Measurements from ENCODE around the gene GGA3.
"Not testable (repeated sequence)": the region's sequence is repeated elsewhere in the genome, so short reads cannot be mapped to it uniquely, and the experiment has no call there.

The GGA3 gene

DNA sequence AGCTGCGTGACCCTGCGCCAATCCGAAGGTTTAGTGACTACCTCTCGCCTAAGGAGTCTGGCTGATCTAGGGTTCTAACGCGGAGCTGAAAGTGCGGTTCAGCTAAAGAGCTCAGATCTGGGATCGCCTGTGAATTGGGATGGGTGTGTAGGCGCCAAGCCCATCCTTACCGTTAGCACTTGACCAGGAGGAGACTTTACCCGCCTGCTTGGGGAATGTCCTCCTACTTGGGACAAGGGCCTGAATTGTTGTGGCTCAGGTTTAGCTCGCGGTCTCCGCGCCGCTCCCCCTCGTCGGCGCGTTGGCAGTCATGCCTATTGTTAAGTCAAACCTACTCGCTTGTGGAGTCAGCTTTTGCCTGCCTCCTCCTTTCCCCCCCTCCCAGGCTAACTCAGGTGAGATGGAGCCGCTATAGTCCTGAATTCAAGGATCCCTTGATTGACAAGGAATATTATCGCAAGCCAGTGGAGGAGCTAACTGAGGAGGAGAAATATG lies 753 bp upstream of the GGA3 start:
- Histone ChIP-seq H3K4me1 (ENCODE audit: low read length) (peaks cover 15% of the 10 kb centered on the region), H3K36me3 (replicated peaks; ENCODE audit: insufficient read depth, low read length) (no peaks in the 10 kb centered on the region), H3K9me2 (replicated peaks; ENCODE audit: insufficient read depth, low read length) (no peaks in the 10 kb centered on the region), H3K4me3 (ENCODE audit: low read length) (peak overlapping the region; percentile 92), H3K9ac (ENCODE audit: low read length) (peak overlapping the region; percentile 96), H3K4me2 (ENCODE audit: low read depth, low read length) (peak overlapping the region; percentile 93), H2AFZ (ENCODE audit: low read length) (peak overlapping the region; percentile 85), H3K27ac (ENCODE audit: low read length) (peak overlapping the region; percentile 91; the same call in 1 of the 2 replicates), H3K9me3 (replicated peaks; ENCODE audit: insufficient read depth, low read length) (no peaks in the 10 kb centered on the region), H3K79me2 (ENCODE audit: low read length) (peaks cover 59% of the 10 kb centered on the region), H3K27me3 (replicated peaks; ENCODE audit: insufficient read depth, low read length) (no peaks in the 10 kb centered on the region), H4K20me1 (ENCODE audit: insufficient read depth, low read length) (no peaks in the 10 kb centered on the region), H3F3A (ENCODE audit: insufficient read depth, low read length) (no peaks in the 10 kb centered on the region)
- no peak for TF ChIP-seq EZH2 (optimal IDR thresholded peaks at IDR 0.05; ENCODE audit: low read depth, low read length)
- no peak for TF ChIP-seq EZH2phosphoT487 (IDR thresholded peaks at IDR 0.05; ENCODE audit: low read length)
- TF ChIP-seq, protein P1, sequence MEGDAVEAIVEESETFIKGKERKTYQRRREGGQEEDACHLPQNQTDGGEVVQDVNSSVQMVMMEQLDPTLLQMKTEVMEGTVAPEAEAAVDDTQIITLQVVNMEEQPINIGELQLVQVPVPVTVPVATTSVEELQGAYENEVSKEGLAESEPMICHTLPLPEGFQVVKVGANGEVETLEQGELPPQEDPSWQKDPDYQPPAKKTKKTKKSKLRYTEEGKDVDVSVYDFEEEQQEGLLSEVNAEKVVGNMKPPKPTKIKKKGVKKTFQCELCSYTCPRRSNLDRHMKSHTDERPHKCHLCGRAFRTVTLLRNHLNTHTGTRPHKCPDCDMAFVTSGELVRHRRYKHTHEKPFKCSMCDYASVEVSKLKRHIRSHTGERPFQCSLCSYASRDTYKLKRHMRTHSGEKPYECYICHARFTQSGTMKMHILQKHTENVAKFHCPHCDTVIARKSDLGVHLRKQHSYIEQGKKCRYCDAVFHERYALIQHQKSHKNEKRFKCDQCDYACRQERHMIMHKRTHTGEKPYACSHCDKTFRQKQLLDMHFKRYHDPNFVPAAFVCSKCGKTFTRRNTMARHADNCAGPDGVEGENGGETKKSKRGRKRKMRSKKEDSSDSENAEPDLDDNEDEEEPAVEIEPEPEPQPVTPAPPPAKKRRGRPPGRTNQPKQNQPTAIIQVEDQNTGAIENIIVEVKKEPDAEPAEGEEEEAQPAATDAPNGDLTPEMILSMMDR (IDR thresholded peaks at IDR 0.05; ENCODE audit: low read length): no peak
- DNase-seq: no peak

- H3K27me3 ChIP-seq (replicated peaks; ENCODE audit: insufficient read depth, low read length): no peaks in the 10 kb centered on the region
- TF ChIP-seq, protein P1 (IDR thresholded peaks at IDR 0.05; ENCODE audit: low read length): peak; percentile 17
- TF ChIP-seq EZH2 (optimal IDR thresholded peaks at IDR 0.05; ENCODE audit: low read depth, low read length) (no peak), EZH2phosphoT487 (IDR thresholded peaks at IDR 0.05; ENCODE audit: low read length) (no peak)
- no peaks in the 10 kb centered on the region for H3F3A ChIP-seq (ENCODE audit: insufficient read depth, low read length)
- H3K9me2 ChIP-seq (replicated peaks; ENCODE audit: insufficient read depth, low read length): no peaks in the 10 kb centered on the region
- H2AFZ ChIP-seq (ENCODE audit: low read length): peak overlapping the region; percentile 85
- H3K27ac ChIP-seq (ENCODE audit: low read length): peak overlapping the region; percentile 91; the same call in 1 of the 2 replicates
- no peaks in the 10 kb centered on the region for H4K20me1 ChIP-seq (ENCODE audit: insufficient read depth, low read length)
- no peaks in the 10 kb centered on the region for H3K9me3 ChIP-seq (replicated peaks; ENCODE audit: insufficient read depth, low read length)
- H3K36me3 ChIP-seq (replicated peaks; ENCODE audit: insufficient read depth, low read length): no peaks in the 10 kb centered on the region
- peaks cover 62% of the 10 kb centered on the region for H3K79me2 ChIP-seq (ENCODE audit: low read length)
- H3K4me1 ChIP-seq (ENCODE audit: low read length): peaks cover 15% of the 10 kb centered on the region
- H3K4me2 ChIP-seq (ENCODE audit: low read depth, low read length): peak overlapping the region; percentile 96
- DNase-seq: no peak
- H3K9ac ChIP-seq (ENCODE audit: low read length): peak overlapping the region; percentile 96
- H3K4me3 ChIP-seq (ENCODE audit: low read length): peak overlapping the region; percentile 92
Measured at GRCh38 chr17:75260641-75261335, 618 bp downstream of the GGA3 start.

DNA sequence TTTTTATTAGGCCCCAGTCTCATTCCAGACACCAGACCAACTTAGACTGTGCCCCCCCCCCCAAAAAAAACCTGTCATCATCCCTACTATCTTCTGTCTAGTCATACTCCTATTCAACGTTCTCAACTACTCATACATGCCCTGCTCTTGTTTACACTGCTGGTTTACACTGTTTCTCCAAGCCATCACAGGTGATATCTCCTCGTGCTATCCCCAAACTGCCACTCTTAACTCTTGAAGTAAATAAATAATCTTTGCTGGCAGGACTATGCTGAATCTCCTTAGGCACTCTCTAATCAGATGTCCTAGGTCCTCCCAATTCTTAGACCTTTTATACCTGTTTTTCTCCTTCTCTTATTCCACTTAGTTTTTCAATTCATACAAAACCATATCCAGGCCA lies 4.2 kb downstream of the GGA3 start:
- H3K9me2 ChIP-seq (replicated peaks; ENCODE audit: insufficient read depth, low read length); H3F3A ChIP-seq (ENCODE audit: insufficient read depth, low read length); H3K27me3 ChIP-seq (replicated peaks; ENCODE audit: insufficient read depth, low read length); H3K9ac ChIP-seq (ENCODE audit: low read length); H3K4me1 ChIP-seq (ENCODE audit: low read length); H2AFZ ChIP-seq (ENCODE audit: low read length); H3K4me3 ChIP-seq (ENCODE audit: low read length); H3K36me3 ChIP-seq (replicated peaks; ENCODE audit: insufficient read depth, low read length); H3K4me2 ChIP-seq (ENCODE audit: low read depth, low read length); H3K27ac ChIP-seq (ENCODE audit: low read length); H4K20me1 ChIP-seq (ENCODE audit: insufficient read depth, low read length); H3K9me3 ChIP-seq (replicated peaks; ENCODE audit: insufficient read depth, low read length); DNase-seq: not testable (repeated sequence)
- H3K79me2 ChIP-seq (ENCODE audit: low read length): peaks cover 59% of the 10 kb centered on the region

- H4K20me1 ChIP-seq (ENCODE audit: insufficient read depth, low read length); H3K4me2 ChIP-seq (ENCODE audit: low read depth, low read length); H2AFZ ChIP-seq (ENCODE audit: low read length); H3K36me3 ChIP-seq (replicated peaks; ENCODE audit: insufficient read depth, low read length); DNase-seq; H3K9me3 ChIP-seq (replicated peaks; ENCODE audit: insufficient read depth, low read length); H3K4me3 ChIP-seq (ENCODE audit: low read length); H3F3A ChIP-seq (ENCODE audit: insufficient read depth, low read length); H3K27ac ChIP-seq (ENCODE audit: low read length); H3K27me3 ChIP-seq (replicated peaks; ENCODE audit: insufficient read depth, low read length); H3K9ac ChIP-seq (ENCODE audit: low read length); H3K9me2 ChIP-seq (replicated peaks; ENCODE audit: insufficient read depth, low read length); H3K4me1 ChIP-seq (ENCODE audit: low read length): not testable (repeated sequence)
- peaks cover 61% of the 10 kb centered on the region for H3K79me2 ChIP-seq (ENCODE audit: low read length)
Measured at GRCh38 chr17:75255954-75256698, 5.3 kb downstream of the GGA3 start.

Data from MM.1S (cell line).